Measurements from ENCODE around the gene TSPAN9. TPM values are rescaled to one million over a fixed set of nuclear protein-coding genes. Genes with fewer than 3 reads are reported as not detected.

The TSPAN9 gene
- total RNA-seq, 4 donors from 2014 or later = 15.7 to 32.6 (median 26.2) TPM

- 84 to 85% methylated on average over 13 of the region's 14 CpGs for WGBS, 2 donors
- Histone ChIP-seq H3K27ac (no peak overlapping the region), H3K36me3 (no peaks in the 10 kb centered on the region), H3K27me3 (peaks cover 0 to 15% of the 10 kb centered on the region in 2 donors), H3K4me1 (peaks cover 0 to 36% (median 4%) of the 10 kb centered on the region in 4 donors), H3K4me3 (no peak overlapping the region), H3K9me3 (no peaks in the 10 kb centered on the region)
- TF ChIP-seq EP300 (IDR thresholded peaks at IDR 0.05) (no peak), POLR2A (IDR thresholded peaks at IDR 0.05) (no peak)
- no peak for DNase-seq (ENCODE audit: low spot score in 2 of 2)
Measured at GRCh38 chr12:3311491-3312103, 234.4 kb downstream of the TSPAN9 start.

GRCh38 chr12:3313066-3313465 lies 235.9 kb downstream of the TSPAN9 start:
- H3K27ac ChIP-seq = no peak overlapping the region
- H3K27me3 ChIP-seq = peaks cover 0 to 7% of the 10 kb centered on the region in 2 donors
- DNase-seq (ENCODE audit: low spot score in 2 of 2) = no peak
- no peaks in the 10 kb centered on the region for H3K36me3 ChIP-seq
- WGBS, 2 donors = 69% methylated on average over 12 to 13 of the region's 13 CpGs
- no peak overlapping the region for H3K4me3 ChIP-seq
- H3K9me3 ChIP-seq = no peaks in the 10 kb centered on the region
- peaks cover 0 to 36% (median 4%) of the 10 kb centered on the region in 4 donors for H3K4me1 ChIP-seq
- TF ChIP-seq POLR2A (IDR thresholded peaks at IDR 0.05) (no peak), EP300 (IDR thresholded peaks at IDR 0.05) (no peak)
- TF ChIP-seq, protein P1, sequence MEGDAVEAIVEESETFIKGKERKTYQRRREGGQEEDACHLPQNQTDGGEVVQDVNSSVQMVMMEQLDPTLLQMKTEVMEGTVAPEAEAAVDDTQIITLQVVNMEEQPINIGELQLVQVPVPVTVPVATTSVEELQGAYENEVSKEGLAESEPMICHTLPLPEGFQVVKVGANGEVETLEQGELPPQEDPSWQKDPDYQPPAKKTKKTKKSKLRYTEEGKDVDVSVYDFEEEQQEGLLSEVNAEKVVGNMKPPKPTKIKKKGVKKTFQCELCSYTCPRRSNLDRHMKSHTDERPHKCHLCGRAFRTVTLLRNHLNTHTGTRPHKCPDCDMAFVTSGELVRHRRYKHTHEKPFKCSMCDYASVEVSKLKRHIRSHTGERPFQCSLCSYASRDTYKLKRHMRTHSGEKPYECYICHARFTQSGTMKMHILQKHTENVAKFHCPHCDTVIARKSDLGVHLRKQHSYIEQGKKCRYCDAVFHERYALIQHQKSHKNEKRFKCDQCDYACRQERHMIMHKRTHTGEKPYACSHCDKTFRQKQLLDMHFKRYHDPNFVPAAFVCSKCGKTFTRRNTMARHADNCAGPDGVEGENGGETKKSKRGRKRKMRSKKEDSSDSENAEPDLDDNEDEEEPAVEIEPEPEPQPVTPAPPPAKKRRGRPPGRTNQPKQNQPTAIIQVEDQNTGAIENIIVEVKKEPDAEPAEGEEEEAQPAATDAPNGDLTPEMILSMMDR (IDR thresholded peaks at IDR 0.05) = no peak

- TF ChIP-seq, protein P1 (IDR thresholded peaks at IDR 0.05) = peak in 3 of 5 experiments; percentile 11 to 38 (median 18)
- no peak for TF ChIP-seq EP300 (IDR thresholded peaks at IDR 0.05)
- 37% methylated on average over 12 of the region's 13 CpGs for WGBS, 2 donors
- no peak for DNase-seq (ENCODE audit: low spot score in 2 of 2)
- Histone ChIP-seq H3K36me3 (no peaks in the 10 kb centered on the region), H3K4me1 (peaks cover 0 to 36% (median 4%) of the 10 kb centered on the region in 4 donors), H3K27ac (no peak overlapping the region), H3K4me3 (no peak overlapping the region), H3K9me3 (no peaks in the 10 kb centered on the region), H3K27me3 (no peaks in the 10 kb centered on the region)
Measured at GRCh38 chr12:3313675-3314663, 236.8 kb downstream of the TSPAN9 start.

- peak; percentile 68 to 74 for DNase-seq (ENCODE audit: low spot score in 2 of 2)
- no peaks in the 10 kb centered on the region for H3K27me3 ChIP-seq
- no peak overlapping the region for H3K4me3 ChIP-seq
- no peak overlapping the region for H3K27ac ChIP-seq
- peaks cover 0 to 36% (median 4%) of the 10 kb centered on the region in 4 donors for H3K4me1 ChIP-seq
- TF ChIP-seq EP300 (IDR thresholded peaks at IDR 0.05) (peak in 1 of 2 donors; percentile 64), POLR2A (IDR thresholded peaks at IDR 0.05) (no peak)
- 18% methylated on average over 9 to 11 of the region's 11 CpGs for WGBS, 2 donors
- no peaks in the 10 kb centered on the region for H3K36me3 ChIP-seq
- H3K9me3 ChIP-seq = no peaks in the 10 kb centered on the region
Measured at GRCh38 chr12:3315201-3315661, 238.1 kb downstream of the TSPAN9 start.

- WGBS, 2 donors = 88 to 94% methylated on average over 12 of the region's 12 CpGs
- H3K27ac ChIP-seq = no peak overlapping the region
- H3K27me3 ChIP-seq = no peaks in the 10 kb centered on the region
- TF ChIP-seq EP300 (IDR thresholded peaks at IDR 0.05) (no peak), POLR2A (IDR thresholded peaks at IDR 0.05) (no peak)
- TF ChIP-seq, protein P1 (IDR thresholded peaks at IDR 0.05) = no peak
- H3K9me3 ChIP-seq = no peaks in the 10 kb centered on the region
- H3K4me3 ChIP-seq = no peak overlapping the region
- DNase-seq (ENCODE audit: low spot score in 2 of 2) = no peak
- H3K36me3 ChIP-seq = no peaks in the 10 kb centered on the region
- H3K4me1 ChIP-seq = peaks cover 0 to 36% (median 4%) of the 10 kb centered on the region in 4 donors
Measured at GRCh38 chr12:3316776-3317480, 239.7 kb downstream of the TSPAN9 start.

Measured in tibial nerve (tissue), 4 donors.